ENCODE results near the gene RNFT2.

DNA sequence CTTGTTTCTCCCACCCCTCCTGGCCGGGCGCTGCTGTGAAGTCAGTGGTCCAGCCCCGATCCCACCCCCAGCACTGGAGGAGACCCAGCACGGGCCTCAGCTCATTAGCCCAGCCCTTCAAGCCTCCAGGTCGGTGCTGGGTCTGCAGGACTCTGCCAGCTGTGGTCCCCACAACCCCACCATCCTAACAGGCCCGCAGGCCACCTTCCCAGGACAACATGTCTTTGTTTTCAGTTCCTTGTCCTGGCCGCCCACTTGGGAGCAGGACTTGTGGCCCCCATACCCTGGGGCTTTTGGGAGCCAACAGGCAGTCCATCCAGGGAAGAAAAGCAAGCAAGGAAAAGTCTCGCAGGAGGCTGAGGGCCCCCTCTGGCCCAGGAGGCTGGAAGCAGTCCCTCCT lies 83.2 kb downstream of the RNFT2 start:
- TF ChIP-seq, protein P1, sequence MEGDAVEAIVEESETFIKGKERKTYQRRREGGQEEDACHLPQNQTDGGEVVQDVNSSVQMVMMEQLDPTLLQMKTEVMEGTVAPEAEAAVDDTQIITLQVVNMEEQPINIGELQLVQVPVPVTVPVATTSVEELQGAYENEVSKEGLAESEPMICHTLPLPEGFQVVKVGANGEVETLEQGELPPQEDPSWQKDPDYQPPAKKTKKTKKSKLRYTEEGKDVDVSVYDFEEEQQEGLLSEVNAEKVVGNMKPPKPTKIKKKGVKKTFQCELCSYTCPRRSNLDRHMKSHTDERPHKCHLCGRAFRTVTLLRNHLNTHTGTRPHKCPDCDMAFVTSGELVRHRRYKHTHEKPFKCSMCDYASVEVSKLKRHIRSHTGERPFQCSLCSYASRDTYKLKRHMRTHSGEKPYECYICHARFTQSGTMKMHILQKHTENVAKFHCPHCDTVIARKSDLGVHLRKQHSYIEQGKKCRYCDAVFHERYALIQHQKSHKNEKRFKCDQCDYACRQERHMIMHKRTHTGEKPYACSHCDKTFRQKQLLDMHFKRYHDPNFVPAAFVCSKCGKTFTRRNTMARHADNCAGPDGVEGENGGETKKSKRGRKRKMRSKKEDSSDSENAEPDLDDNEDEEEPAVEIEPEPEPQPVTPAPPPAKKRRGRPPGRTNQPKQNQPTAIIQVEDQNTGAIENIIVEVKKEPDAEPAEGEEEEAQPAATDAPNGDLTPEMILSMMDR (conservative IDR thresholded peaks at IDR 0.05; ENCODE audit: low read depth, low read length), result no peak
- TF ChIP-seq EZH2 (IDR thresholded peaks at IDR 0.05; ENCODE audit: low read length, unreplicated experiment), result no peak
- TF ChIP-seq EZH2phosphoT487 (IDR thresholded peaks at IDR 0.05; ENCODE audit: borderline replicate concordance, low read length), result no peak

Data from PC-3 (cell line).